GM19467 (cell line): ENCODE results near the gene TNFRSF1A.

Experiments used
- ATAC-seq: cut with Tn5 transposase; IDR thresholded peaks from one replicate; pipeline ENCODE4 v1.9.1; 2021; ENCODE audit warnings: mild to moderate bottlenecking, moderate library complexity; ENCODE audit not compliant: unreplicated experiment

TNFRSF1A gene

DNA sequence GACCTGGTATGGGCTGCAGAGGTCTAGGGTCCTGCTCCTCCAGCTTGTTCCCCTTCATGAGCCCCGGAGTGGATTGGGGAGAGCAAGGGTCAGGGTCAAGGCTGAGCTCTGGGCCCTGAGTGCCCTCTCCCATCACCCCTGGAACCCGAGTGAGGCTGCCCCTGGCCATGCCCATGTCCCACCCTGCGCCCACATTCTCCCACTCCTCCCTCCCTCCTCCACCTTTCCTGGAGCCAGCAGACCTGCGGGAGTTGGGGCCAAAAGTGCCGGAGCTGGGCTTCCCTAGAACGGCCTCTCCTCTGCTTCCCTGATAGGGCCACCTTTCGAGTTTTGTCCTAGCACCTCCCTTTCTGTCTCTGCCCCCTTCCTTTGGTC, 32.9 kb upstream of the TNFRSF1A start:
- ATAC-seq: no peak

DNA sequence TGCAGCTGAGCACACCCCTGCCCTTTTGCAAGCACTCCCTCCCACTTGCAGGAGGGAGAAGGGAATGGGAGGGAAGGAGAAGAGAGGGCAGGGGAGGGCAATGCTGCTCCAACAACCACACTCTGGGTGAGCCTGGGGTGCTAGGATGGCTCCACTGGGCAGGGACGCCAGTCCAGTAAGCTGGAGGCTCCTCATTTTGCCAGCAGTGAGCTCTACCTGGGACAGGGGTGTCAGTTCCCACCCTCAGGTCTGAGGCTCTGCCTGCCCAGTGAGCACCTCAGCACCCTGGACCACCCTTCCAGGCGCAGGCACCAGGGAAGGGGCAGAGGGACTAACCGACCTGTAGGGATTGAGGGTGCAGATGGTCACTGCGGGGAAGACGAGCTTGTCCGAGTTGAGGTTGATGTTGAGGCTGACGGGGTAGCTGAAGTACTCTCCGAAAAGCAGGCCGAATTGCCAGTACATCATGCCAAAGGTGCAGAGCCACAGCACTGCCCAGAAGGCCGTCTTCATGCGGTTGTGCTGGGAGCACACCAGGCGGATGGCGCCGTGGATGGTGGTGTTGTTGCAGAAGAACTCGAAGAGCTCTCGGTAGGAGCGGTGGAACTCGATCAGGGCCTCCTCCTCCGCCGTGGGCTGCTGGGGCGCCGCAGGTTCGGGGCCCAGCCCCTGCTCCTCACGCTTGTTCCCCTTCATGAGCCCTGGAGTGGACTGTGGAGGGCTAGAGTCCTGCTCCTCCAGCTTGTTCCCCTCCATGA, 32.3 kb upstream of the TNFRSF1A start:
- ATAC-seq: no peak

DNA sequence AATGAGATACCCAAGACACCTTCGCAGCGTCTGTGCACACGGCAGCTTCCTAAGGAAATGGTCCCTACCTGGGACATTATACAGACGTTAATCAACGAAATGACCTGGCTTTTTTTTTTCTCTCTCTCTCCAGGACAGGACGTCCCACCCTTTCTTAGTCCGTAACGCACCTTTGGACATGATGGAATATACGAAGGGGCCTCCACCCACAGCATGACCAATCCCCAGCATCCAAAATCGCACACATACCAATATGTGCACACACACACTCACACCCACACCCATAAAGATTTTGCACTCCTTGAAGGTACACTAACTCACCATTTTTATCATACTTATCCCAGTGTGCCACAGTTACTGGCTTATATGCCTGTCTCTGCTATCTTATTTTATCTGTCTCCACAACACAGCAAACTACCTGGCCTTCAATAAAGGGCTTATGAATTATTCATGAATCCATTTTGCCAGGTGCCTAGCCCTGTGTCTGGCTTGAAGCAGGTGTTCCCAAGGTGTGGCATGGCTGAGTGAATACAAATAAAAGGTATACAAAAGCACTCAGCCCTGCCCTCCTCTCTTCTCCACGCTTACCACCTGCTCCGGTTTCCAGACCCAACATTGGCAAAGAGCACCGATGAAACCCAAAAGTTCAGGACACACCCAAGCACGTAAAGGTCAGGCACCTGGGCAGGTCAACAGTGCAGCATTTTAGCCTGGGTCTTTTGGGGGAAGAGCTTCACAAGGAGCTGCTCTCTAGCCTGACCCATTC, 31.3 kb upstream of the TNFRSF1A start:
- no peak for ATAC-seq

DNA sequence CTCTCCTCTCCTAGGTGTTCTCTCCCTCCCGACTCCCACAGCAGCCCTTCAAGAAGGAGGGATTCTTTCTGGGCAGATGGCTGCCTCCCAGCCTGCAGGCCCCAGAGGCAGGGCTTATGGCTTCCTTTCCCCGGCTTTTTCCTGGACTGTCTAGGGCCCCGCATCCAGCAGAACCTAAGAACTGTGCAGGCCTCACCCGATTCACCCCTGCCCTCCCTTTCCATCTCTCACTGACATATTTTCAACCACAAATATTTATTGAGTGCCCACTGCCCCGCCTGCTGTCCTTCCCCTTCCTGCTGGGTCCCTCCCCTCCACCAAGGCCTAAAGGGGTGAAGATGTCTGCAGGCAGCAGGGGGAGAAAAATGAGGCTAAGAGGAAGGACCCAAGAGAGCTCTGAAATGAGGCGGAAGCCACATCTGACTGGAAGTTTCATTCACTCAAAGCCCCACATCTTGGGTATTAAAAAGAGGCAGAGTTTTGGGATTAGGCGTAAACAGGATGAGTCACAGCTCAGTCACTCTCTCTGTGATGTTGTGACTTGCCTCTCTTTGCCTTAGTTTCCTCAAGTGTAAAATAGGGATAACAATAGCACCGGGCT, 30.6 kb upstream of the TNFRSF1A start:
- ATAC-seq: no peak

DNA sequence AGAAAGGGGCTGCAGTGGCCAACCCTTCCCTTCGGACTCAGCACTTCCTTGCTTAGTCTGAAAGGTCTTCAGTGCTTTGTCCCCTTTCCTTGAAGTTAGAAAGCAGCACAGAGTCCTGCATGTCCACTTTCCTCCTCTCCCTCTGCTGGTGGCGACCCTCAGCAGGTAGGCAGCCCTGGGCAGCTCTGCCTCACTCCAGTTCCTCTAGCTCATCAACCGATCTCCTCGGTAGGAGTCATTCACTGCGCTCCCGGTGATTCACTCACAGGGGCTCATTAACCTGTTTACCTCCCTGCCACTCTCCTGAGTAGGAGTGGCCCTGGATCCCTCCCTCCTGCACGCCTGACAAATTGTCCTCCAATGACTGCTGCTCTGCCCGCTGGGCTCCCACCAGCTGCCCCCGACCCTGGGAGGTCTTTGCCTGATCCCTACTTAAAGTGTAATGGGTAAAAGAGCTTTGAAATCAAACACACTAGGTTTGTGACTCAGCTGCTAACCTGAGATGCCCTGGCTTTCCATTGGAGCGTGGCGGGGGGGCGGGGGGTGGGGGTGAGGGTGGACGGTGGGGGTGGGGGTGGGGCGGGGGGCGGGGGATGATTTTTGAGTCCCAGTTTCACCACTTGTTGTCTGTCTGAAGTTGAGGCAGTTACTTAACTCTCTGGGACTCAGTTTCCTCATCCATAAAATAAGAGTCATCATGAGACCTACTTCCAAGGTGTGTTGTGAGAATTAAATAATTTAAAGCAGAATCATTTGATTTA, 29.3 kb upstream of the TNFRSF1A start:
- ATAC-seq: no peak

DNA sequence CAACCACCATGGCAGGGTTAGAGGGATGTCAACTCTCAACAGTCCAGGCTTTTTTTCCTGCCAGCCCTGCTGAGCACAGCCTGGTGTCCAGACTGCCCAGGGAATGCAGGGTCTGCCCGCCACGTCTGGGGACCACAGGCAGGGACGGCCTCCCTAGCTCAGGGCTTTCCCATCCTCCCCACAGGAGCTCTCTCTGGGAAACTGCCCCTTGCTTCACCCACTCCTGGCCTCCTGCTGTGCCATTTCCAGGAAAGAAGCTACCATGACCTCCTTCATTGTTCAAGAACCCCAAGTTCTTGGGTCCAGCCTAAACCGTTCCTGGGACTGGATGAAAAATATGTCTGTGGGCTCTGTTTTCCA, 28.7 kb upstream of the TNFRSF1A start:
- no peak for ATAC-seq

GRCh38 chr12:6369916-6370575, 28.2 kb upstream of the TNFRSF1A start:
- no peak for ATAC-seq

GRCh38 chr12:6368906-6369525, 27.1 kb upstream of the TNFRSF1A start:
- no peak for ATAC-seq

DNA sequence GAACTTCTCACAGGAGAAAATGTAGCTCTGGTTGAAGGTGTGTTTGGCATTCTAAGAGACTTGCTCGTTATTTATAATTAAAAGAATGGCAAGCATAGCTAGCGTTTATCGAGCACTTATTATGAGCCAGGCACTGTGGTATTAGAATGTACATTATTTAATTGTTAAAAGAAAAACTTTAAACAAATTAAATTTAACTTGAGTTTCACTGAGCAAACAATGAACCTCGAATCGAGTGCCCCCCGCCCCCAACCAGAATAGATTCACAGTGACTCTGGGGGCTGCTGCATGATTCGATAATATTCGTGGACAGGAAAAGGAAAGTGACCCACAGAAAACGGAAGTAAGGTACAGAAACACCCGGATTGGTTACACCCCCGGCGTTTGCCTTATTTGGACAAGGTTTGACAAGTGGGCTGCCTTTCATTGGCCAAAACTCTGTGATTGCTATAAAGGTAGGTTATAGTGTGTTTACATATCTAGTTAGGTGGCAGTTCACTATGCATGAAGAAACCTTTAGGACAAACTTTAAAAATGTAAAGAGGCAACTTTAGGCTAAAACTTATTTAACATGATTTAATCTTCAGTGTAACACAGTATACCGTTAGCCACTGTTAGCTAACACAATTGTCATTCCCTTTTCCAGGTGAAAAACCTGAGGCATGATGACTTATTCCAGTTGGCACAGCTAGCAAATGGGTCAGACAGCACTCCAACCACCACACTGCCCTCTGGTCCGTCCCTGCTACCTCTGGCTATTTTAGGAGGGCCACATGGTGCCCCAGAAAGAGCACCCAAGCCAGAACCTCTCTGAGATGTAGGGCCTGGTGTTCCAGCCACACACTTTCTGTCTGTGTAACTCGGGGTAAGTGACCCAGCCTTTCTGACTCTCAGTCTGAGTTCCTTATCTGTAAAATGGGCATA, 26.4 kb upstream of the TNFRSF1A start:
- ATAC-seq: no peak

GRCh38 chr12:6367065-6367968, 25.4 kb upstream of the TNFRSF1A start:
- no peak for ATAC-seq

DNA sequence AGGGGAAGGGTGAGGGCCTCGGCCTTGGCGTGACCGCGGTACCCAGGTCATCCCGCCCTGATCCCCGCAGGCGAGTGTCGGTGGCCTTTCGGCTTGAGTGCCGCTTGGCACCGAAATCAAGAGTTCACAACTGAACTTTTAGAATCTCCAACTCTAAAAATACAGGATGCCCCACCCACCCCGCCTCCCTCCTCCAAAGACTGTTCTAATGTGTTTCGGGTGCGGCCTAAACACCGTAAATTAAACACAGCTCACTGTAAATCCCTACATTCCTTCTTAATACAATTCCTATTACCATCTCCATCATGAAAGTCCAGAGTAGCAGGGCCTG, 22.1 kb upstream of the TNFRSF1A start:
- ATAC-seq: no peak

GRCh38 chr12:6363330-6364043, 21.6 kb upstream of the TNFRSF1A start:
- no peak for ATAC-seq

GRCh38 chr12:6363010-6363329, 21.1 kb upstream of the TNFRSF1A start:
- ATAC-seq: no peak

GRCh38 chr12:6362403-6362802, 20.5 kb upstream of the TNFRSF1A start:
- no peak for ATAC-seq

GRCh38 chr12:6361834-6362233, 20.0 kb upstream of the TNFRSF1A start:
- no peak for ATAC-seq

- ATAC-seq: no peak
These were observed 19.0 kb upstream of the TNFRSF1A start for GRCh38 chr12:6360578-6361490.

GRCh38 chr12:6360080-6360571, 18.2 kb upstream of the TNFRSF1A start:
- ATAC-seq: no peak
